Esophagus muscularis mucosa (tissue), 3 donors: ENCODE data around the gene FALEC.

Experiments used
- CTCF ChIP-seq, 3 experiments: fragments of 200-600 bp in 2 of 3; fragments of 450-650 bp in 1 of 3; sonication (generic) in 2 of 3; IDR thresholded peaks; one replicate each; pipeline ENCODE4 v1.5.1; 2017 to 2019; ENCODE audit warnings: antibody characterized with exemption in 3 of 3, mild to moderate bottlenecking in 2 of 3, moderate library complexity in 1 of 3
- POLR2A ChIP-seq: fragments of 450-650 bp; IDR thresholded peaks from one replicate; pipeline ENCODE4 v1.6.1; 2017; ENCODE audit warnings: antibody characterized with exemption, moderate library complexity, mild to moderate bottlenecking, low read depth
- POLR2AphosphoS5 ChIP-seq, 2 donors: sonication (generic); formaldehyde crosslinking; IDR thresholded peaks; one replicate each; pipeline ENCODE4 v1.6.1; 2017; ENCODE audit warnings: antibody characterized with exemption in 2 of 2

- TF ChIP-seq CTCF (IDR thresholded peaks at IDR 0.05) (no peak), POLR2AphosphoS5 (IDR thresholded peaks at IDR 0.05) (no peak), POLR2A (no peak)
Measured at GRCh38 chr1:150508982-150509381, 6.6 kb upstream of the FALEC start.
